ENCODE data around the gene SCAMP2.

SCAMP2 gene

DNA sequence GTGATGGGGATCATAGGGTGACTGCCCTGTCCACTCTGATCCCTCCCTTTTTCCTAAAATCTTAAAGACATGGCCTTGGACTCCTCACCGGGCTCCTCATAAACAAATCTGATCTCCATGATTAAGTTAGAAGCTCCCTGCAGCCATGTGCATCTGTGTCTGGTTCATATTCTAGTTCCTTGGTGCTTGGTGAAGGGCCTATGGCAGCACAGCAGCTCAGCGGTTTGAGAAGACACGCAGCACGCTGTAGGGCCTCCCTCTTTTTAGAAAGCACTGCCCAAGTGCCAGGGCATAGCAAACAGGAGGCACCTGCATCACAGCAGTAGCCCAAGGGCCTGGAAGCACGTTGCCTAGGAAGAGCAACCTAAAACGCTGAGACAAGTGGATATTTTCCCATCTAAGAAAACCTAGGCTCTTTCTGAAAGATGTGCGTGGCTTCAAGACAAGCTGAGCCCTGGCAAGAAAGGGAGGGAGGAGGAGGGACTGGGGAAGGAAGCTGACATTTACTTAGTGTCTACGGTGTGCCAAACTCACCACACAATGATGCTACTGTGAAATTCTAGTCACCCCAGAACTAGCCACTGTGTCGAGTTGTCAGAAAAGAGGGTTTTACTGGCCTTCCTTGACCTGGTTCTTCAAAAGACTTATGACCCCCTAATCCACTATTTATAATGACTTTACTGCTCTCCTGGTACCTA lies 15.3 kb downstream of the SCAMP2 start:
- no peak for DNase-seq

DNA sequence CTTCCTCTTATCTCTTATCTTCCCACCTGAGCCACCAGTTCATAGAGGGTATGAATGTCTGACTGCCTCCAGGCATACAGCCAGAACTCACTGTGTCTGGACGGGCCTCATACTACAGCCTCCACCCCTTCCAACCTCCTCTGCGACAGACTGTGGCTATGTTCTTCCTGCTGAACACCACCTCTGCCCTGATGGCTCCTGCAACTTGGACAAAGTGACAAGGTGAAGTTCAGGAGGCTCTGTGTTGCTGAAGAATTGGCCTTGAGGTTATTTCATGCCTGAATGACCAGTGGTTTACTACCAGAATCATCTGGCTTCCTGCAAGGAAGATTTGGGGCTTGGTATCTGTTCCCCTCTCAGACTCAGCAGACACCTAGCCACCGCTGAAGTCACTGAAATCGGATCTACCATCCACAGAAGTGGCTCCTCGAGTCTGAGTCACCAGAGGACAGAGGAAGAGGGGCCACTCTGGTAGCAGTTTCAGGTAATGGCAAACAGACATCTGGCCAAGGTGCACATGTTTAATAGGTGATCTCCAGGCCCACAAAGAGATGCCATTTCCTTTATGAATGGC lies 16.0 kb downstream of the SCAMP2 start:
- no peak for DNase-seq

DNA sequence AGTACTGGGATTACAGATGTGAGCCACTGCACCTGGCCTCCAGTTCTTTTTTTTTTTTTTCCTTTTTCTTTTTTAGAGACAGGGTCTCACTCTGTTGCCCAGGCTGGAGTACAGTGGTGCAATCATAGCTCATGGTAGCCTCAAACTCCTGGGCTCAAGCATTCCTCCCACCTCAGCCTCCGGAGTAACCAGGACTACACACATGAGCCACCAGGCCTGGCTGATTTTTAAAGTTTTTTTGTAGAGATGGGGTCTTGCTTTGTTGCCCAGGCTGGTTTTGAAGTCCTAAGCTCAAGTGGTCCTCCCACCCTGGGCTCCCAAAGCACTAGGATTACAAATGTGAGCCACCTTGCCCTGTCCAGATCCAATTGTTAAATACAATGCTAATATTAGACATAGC lies 16.6 kb downstream of the SCAMP2 start:
- DNase-seq, result no peak

DNA sequence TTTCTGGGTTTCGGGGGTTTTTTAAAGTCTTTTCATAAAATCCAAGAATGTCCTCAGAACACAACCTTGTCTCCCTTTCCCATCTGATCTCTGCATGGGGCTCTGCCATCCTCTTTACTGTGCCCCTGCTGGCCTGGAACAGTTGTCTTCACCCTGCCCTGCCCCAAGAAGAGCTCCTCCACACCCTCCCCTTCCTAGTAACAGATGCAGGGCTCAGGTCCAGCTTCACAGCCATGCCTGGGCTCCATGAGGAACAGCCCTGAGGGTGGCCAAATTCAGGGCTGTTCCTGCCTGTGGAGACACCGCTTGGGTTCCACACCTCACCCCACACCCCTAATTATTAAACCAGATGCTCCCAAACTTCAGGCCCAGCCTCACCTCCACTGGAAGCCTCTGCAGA lies 17.3 kb downstream of the SCAMP2 start:
- DNase-seq, result no peak

DNA sequence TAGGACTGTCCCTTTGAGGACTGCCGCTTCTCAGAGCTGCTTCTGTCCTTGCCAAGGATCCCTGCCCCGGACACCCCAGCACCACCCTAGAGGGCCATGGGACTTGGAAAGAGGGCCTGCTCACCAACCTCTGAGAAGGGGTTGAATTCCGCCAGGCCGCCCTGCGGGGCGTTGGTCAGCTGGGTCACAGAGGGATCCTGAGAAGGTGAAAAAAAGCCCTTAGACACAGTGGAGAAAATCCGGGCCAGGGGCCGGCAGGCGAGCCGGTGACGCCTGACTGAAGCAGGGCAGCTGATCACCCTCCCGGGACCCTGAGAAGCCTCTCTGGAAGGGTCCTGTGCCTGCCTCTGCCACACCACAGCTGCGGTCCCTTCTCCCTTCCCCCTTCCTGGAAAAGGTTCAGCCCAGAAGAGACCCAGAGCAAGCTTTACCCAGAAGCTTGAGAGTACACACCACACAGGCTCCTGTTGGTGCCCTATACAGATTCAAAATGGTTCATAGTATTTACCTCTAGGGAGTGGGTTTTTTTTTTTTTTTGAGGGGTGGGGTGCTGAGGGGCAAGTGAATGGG lies 18.6 kb downstream of the SCAMP2 start:
- DNase-seq, result no peak

DNA sequence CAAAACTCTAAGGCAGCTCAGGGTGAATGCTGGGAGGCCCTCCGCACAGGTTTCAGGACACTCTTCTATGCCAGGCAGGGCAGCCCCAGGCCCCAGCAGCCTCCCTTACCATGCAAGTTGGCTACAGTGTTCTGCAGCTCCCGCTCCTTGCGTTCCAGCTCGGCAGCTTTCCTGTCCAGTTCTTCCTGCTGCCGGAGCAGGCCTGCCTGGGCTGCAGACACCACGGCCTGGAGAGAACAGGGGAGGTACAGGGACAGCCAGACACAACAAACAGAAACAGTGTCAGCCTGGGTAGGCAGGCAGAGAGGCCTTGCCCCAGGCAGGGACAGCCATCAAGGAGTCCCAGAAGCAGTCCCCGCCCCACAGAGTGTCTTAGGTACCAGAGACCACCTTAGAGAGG lies 21.2 kb downstream of the SCAMP2 start:
- no peak for DNase-seq

DNA sequence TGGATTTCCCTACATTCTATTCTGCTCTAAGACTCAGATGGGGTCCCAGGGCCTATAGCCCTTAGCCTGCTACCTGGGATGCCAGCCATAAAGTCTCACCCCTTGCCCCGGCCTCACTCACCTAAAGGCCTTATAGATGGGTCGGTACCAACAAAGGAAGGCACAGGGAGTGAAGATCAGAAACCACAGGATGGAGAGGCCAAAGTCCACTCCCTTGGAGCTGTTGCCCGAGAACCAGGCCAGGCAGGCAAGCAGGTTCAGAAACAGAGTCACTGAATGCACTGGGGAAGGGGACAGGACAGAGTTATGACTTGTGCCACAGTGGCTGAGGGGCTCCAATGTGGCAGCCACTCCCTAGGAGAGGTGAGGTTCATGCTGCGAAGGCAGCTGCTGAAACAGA lies 22.8 kb downstream of the SCAMP2 start:
- no peak for DNase-seq

DNA sequence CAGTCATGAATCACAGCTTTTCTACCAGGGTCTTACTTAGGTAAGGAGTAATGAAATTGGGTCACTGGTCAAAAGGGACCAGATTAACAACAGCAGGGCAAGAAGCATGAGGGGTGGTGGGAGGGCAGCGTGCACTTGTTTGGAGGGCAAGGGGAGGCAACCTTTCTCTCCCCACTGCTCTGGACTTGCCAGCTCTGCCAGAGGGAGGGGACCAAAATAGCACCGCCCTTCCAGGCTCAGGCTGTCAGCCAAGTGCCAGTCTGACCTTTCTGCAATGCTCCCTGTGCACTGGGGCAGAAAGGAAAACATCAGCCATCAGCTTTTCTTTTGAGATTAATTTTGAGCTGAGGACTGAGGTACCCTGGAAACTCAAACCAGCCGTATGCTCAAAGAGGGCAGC lies 25.7 kb downstream of the SCAMP2 start:
- no peak for DNase-seq

DNA sequence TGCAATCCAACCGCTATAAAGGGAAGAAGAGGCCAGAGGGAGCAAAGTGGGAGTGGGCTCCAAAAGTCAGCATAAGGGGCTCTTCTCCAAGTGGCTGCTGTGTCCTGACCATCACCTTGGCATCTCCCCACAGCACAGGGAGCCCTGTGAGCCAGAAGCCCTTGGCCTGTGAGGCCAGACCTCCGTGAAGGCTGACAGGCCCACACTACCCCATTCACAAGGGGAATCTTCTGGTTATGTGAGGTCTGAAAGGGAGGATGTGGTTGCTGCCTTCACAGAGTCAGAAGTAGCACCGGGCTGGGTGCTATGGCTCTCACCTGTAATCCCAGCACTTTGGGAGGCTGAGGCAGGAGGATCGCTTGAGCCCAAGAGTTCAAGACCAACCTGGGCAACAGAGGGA lies 27.6 kb downstream of the SCAMP2 start:
- DNase-seq, result no peak

DNA sequence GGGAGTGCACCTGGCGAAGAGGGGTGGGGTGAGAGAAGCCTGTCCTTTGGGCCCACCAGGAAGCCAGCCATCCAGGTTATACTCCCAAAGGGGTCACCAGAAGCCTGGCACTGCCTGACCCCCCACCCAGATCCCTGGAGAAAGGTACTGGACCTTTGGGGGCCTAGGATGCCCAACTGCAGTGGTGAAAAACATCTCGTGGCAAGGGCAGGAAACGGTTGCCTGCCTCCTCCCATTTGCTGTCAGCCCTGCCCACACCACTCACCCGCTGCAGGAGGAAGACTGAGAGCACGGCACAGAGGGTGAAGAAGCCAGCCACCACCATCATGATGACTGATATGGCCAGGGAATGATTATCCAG lies 28.0 kb downstream of the SCAMP2 start:
- DNase-seq, result peak; percentile 32

DNA sequence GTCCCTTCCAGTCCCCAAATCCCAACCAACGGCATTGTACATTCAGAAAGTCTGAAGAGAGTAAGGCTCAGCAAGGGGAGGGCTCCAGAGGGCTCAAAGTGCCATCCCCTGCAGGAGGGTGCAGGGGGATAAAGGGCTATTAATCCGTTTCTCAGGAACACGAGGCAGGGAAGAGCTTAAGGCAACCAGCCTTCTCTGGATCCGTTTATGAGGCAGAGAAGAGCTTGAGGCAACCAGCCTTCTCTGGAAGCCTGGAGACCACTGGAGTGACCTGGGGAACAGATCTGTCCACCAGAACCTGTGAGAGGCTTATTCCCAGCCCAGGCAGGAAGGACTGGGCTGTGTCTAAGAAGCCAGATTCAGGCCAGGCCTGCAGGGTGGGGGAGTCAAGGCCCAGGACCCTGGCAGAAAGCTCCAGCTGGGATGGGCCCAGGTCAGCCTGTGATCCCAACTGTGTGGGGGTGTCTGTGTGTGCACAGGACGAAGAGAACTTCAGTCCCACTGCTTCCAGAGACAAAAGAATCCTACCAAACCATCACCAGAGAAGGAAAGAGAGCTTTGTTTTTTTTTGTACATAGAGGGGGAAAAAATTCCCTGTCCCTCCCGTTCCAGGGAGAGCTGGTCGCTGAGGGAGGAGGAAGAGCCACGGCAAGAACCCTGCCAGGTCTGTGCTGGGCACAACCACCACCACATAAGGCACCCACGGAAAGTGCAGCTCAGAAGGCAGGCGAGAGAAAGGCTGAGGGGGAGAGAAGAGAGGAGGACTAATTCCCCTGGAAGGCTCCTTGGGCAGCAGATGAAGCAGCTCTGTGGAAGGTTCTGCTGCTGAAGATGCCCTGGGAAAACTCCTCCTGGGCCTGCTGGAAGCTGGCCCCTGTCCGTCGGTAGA lies 28.6 kb downstream of the SCAMP2 start:
- no peak for DNase-seq

DNA sequence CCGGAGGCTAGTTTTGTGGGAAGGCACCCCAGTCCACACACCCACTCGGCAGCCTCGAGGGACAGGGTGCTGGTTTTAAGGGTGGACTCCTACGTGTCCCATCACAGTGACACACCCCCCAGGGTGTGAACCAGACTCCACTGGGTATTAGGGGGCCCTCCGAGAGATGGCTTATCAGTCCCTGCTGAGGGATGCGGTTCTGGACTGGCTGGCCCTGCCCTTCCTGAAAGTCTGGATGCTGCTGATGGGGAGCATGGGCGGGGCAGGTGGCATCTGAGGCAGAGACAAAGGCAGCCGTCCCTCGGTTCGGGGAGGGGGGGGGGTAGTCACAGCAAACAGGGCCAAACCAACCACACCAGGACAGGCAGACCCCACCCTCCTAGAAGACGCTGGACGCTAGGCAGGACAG lies 29.3 kb downstream of the SCAMP2 start:
- no peak for DNase-seq

DNA sequence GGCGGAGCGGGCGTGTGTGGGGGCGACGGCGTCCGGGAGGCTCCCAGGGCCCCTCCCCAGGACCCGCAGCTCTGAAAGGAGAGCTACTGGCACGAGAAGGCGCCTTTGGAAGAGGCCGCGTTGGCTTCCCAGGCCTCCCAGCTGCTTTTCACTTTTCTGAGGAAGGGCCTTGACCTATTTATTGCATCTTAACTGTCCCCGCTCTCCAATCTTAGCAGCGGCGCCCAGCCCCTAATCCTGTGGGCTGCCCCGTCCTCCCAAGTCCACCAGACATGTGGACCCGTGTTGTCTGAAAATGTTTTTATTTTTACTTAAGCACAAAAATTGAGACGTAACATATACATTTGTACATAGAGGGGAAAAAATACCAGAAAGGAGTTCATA lies 29.7 kb downstream of the SCAMP2 start:
- no peak for DNase-seq

DNA sequence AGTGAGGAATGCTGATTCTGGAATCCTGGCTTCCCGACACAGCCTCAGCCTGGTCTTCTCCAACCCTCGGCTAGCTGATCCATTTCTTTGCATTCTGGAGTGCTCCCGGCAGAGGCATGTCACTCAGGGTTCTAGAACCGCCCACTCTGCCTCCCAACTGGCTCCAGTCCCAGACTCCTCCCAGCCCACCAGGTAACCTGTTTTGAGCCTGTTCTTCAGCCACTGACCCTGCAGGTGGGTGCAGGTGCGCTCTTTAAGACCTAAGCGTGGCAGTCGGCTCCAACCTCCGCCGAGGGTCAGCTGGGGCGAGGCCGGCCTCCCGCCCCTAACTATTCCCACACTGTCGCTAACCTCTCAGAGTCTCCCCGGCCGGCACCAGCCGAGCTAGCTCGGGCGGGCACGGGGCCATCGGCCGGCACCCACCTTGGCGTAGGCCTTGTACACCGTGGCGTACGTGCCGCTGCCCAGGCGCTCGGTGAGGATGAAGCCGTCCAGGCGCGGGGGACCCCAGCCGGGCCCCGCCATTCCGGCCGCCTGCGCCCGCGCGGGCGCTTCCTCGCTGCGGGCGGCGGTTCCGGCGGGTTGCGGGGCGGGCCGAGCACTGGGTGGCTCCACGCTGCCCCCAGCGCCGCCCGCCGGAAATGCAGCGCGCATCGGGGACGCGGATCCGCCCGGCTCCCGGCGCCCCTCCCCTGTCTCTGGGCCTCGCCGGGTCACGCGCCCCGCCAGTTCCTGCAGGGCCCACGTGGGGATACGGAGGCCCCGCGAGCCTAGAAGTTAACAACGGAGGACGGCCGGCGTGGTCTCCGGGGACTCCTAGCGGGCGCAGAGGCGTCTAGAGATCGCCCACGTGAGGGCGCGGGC lies 30.4 kb downstream of the SCAMP2 start, which contains the start of gene ULK3:
Gene ULK3 (minus strand): TSS at position 576 of the 864 bp plus-strand sequence. CDS start 51 bp downstream, at position 525.
- peak; percentile 93 for DNase-seq

DNA sequence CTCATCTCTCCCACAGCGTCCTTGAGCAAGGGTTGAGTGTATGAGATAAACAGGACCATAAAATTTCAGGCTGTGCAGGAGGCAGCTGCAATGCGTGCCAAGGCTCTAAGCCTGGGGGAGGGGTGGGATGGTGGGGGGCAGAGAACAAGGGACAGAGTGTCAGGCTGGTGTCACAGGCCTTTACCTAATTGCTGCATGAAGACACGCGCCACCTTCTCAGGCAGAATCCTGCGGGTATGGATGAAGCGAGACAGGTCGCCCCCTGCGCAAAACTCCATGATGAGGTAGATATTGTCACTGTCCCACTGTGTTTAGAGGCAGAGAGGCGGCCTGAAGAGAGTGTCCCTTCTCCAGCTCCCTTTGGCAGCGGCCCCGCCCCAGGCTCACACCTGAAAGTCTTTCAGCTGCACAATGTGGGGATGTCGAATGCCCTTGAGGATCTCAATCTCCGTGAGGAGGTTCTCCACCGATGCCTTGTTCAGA lies 31.2 kb downstream of the SCAMP2 start:
- no peak for DNase-seq

DNA sequence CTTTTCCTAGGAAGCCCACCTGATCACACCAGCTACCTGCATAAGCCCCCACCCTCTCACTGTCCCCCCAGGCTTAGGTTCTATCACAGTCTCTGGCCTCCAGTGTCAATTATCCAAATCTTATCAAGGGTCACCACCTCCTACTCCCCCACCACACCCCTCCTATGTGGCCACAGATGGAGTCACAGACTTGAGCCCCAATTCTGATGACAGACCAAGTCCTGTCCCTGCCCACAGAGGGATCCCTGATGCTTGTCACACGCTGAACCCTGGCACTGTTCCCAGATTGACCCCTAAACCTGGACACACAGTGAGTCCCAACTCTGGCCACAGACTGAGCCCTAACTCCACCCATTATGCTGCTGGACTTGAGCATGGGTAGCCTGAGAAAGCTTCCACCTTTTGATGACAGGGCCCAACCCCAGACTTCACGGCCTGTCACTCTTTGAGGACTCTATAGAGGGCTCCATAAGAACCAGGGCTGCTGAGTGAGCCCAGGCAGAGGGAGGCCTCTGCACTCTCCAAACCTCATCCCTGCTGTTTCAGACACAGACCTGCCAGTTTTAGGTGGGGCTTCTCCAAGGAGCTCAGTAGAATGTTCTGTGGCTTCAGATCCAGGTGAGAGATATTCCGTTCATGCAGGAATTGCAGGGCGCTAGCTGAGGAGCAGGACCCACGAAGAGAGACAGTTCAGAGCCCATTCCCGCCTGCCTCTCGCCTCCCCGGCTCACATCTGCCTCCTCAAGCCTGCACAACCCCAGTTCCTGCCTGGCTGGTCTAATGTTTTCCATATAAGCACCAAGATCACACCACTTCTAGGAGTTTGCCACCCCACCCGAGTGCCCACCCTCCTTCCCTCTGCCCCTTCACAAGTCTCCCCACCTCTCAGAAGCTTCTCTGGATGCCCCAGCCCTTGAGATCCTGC lies 32.1 kb downstream of the SCAMP2 start:
- DNase-seq, result no peak

DNA sequence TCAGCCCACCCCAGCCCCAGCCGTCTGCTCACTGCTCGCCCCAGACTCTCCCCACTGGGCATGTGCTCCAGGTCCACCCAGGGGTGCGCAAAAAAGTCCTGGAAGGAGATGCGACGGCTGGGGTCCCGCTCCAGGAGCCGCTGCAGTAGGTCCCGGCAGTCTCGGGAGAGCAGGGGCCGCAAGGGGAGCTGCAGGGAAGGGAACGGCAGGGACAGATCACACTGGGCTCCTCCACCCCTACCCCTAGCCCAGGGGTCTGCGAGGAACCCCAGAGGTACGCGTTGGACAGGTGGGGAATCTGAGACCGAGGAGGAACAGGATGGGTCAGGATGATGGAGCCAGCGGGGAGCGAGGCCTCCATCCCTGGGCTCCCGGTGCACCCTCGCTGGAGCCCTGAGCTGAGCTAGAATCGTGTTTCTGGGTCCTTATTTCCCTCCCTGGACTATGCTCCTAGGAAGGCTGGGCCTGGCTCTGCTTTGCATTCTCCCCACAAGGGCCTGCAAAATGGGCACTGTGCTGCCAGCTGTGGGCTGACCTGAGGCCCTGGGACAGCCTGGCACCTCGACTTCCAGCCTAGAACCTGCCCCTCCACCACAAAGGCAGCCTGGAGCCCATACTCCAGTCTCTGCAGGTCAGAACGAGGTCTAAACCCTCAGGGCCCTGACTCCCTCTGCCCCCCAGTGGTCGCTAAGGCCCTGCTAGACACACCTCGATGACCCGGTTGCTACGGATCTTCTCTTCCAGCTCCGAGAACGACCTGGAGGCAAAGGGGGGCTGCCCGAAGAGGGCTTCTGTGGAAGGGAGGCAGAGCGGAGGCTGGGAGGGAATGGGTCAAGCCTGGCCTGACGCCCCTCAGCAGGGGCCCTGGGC lies 33.4 kb downstream of the SCAMP2 start:
- DNase-seq, result no peak

DNA sequence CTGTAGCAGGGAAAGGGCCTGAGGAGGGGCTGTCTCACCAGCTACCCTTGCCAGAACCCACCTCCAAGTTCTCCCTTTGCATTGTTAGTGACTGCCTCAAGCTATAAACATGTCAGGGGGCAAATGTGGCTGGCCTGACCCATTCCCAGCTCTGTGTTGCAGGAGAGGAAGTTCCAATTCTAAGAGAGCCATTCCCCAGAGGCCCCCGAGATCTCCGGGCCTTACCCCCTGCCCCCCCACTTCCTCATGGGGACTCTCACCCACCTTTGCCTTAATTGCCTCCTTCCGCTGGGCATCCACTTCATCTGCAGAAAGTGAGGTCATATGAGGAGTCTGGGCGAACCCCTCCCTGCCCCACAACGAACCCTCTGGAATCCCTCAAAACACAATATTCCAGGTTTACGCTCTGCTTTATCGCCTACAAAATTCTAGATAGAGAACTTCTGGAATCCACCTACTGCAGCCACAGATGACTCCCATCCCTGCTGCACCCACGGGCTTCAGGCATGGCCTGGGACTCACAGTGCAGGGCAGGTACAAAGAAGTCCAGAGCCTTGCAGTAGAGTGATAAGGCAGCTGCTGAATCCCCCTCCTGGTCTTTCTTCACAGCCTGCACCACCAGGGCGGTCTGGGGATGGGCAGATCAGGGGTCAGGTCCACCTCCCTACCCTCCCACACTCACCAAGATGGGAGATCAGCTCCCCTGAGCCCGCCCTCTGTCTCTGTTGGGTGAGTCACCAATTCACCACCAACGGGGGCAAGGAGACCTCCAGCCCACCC lies 34.2 kb downstream of the SCAMP2 start:
- DNase-seq, result no peak

DNA sequence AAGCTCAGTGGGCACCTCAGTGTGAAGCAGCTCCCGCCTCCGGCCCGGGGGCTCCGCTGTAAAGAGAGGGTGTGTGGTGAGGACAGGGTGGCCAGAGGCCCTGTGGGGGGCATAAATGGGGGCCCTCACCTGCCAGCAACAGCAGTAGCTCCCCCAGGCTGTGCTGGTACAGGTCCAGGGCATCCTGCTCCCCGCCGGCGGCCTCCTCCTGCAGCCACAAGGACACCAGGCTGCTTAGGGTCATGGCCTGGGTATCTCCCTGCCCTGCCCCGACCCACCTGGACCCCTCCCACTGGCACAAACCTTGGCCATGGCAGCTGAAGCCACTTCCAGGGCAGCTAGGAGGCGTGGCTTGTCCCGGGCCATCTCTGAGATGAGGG lies 35.0 kb downstream of the SCAMP2 start:
- no peak for DNase-seq

All from T-helper 9 cell (primary cell).